Activated naive CD4-positive, alpha-beta T cell treated with Interleukin-2 at 50 U/mL for 16 hours (primary cell): ENCODE results near the gene MGAT3.

Experiments
- DNase-seq: peaks from one replicate; pipeline ENCODE4 v3.0.0-alpha.2; 2020

The MGAT3 gene

GRCh38 chr22:39452740-39453040, 4.1 kb upstream of the MGAT3 start:
- DNase-seq: no peak

GRCh38 chr22:39453765-39454378, 2.9 kb upstream of the MGAT3 start:
- no peak for DNase-seq

- no peak for DNase-seq
Measured at GRCh38 chr22:39454385-39454871, 2.4 kb upstream of the MGAT3 start.

- no peak for DNase-seq
Measured at GRCh38 chr22:39457198-39457555, 365 bp downstream of the MGAT3 start.

- no peak for DNase-seq
Measured at GRCh38 chr22:39457556-39458443, 988 bp downstream of the MGAT3 start.

GRCh38 chr22:39458444-39459083, 1.8 kb downstream of the MGAT3 start:
- no peak for DNase-seq

- no peak for DNase-seq
Measured at GRCh38 chr22:39459681-39460080, 2.9 kb downstream of the MGAT3 start.

GRCh38 chr22:39462443-39463221, 5.8 kb downstream of the MGAT3 start:
- DNase-seq: no peak

GRCh38 chr22:39463277-39463676, 6.5 kb downstream of the MGAT3 start:
- no peak for DNase-seq

- DNase-seq: no peak
Measured at GRCh38 chr22:39463931-39464390, 7.1 kb downstream of the MGAT3 start.

- no peak for DNase-seq
Measured at GRCh38 chr22:39466228-39467006, 9.6 kb downstream of the MGAT3 start.

- DNase-seq: no peak
Measured at GRCh38 chr22:39467390-39467895, 10.6 kb downstream of the MGAT3 start.

- no peak for DNase-seq
Measured at GRCh38 chr22:39468487-39469325, 11.9 kb downstream of the MGAT3 start.

- DNase-seq: no peak
Measured at GRCh38 chr22:39469326-39469680, 12.5 kb downstream of the MGAT3 start.

- no peak for DNase-seq
Measured at GRCh38 chr22:39469681-39470450, 13.1 kb downstream of the MGAT3 start.

GRCh38 chr22:39470451-39471291, 13.9 kb downstream of the MGAT3 start:
- no peak for DNase-seq

- no peak for DNase-seq
Measured at GRCh38 chr22:39471381-39472141, 14.7 kb downstream of the MGAT3 start.
